Small intestine (tissue), 7 donors: ENCODE results near the gene CAPN11. TPM values are rescaled to one million over a fixed set of nuclear protein-coding genes. Genes with fewer than 3 reads are reported as not detected.

Experiments
- DNase-seq, 2 donors: peaks; one replicate each; pipeline versions ENCODE4 v3.0.0 to v3.0.0-alpha.2; 2013
- FAIRE-seq: peaks from 2 replicates; lab custom pipeline; 2012; peaks lifted over from hg19 to GRCh38; lab: Jason Lieb, UNC
- H3K27ac ChIP-seq, 3 donors: one replicate each; pipeline ENCODE4 v1.5.1; 2013; ENCODE audit warnings: low read length in 2 of 3, mild to moderate bottlenecking in 2 of 3, control low read depth in 1 of 3, inconsistent platforms in 1 of 3, low read depth in 1 of 3, moderate library complexity in 1 of 3
- H3K27me3 ChIP-seq, 3 donors: one replicate each; pipeline ENCODE4 v1.6.1; 2013; ENCODE audit warnings: low read length in 3 of 3, inconsistent platforms in 1 of 3; ENCODE audit not compliant: control insufficient read depth in 3 of 3, insufficient read depth in 3 of 3
- H3K36me3 ChIP-seq, 3 donors: one replicate each; pipeline ENCODE4 v1.6.1; 2013; ENCODE audit warnings: low read length in 3 of 3, inconsistent platforms in 1 of 3, low read depth in 1 of 3, mild to moderate bottlenecking in 1 of 3, moderate library complexity in 1 of 3; ENCODE audit not compliant: control insufficient read depth in 3 of 3, insufficient read depth in 2 of 3
- H3K4me1 ChIP-seq, 3 donors: one replicate each; pipeline ENCODE4 v1.6.1; 2013; ENCODE audit warnings: low read length in 2 of 3, inconsistent platforms in 1 of 3, low read depth in 1 of 3, mild to moderate bottlenecking in 1 of 3, moderate library complexity in 1 of 3; ENCODE audit not compliant: control insufficient read depth in 3 of 3, insufficient read depth in 2 of 3
- H3K4me3 ChIP-seq, 3 donors: one replicate each; pipeline ENCODE4 v1.5.1; 2013; ENCODE audit warnings: low read length in 3 of 3, control low read depth in 1 of 3, inconsistent platforms in 1 of 3, low read depth in 1 of 3, mild to moderate bottlenecking in 1 of 3, moderate library complexity in 1 of 3
- H3K9me3 ChIP-seq, 2 donors: one replicate each; pipeline ENCODE4 v1.6.1; 2013; ENCODE audit warnings: low read depth in 1 of 2, low read length in 1 of 2; ENCODE audit not compliant: control insufficient read depth in 2 of 2, insufficient read depth in 1 of 2
- WGBS, 3 donors: extraction: QIAGEN DNeasy Blood & Tissue Kit; methylation state at CpG; one replicate each; pipeline ENCODE4 v1.1.7; 2013; 5-methylcytosine and 5-hydroxymethylcytosine counted together
- polyA plus RNA-seq, 4 donors: library from polyadenylated mRNA; stranded (reverse) in 3 of 4; unstranded in 1 of 4; fragments of 200-250 nt in 3 of 4; fragments of 120-200 nt in 1 of 4; gene quantifications; one replicate each; pipeline versions ENCODE4 v1.2.1 to v1.2.3, GENCODE V29; 2013
- donor health status: healthy with polysubstance abuse.
- donor health status: control.
- donor health status: control.
- donor health status: Bipolar disorder and iron deficiency.
- donor health status: healthy.

The CAPN11 gene
- polyA plus RNA-seq, 4 donors: 0.18 TPM; not detected in 3

DNA sequence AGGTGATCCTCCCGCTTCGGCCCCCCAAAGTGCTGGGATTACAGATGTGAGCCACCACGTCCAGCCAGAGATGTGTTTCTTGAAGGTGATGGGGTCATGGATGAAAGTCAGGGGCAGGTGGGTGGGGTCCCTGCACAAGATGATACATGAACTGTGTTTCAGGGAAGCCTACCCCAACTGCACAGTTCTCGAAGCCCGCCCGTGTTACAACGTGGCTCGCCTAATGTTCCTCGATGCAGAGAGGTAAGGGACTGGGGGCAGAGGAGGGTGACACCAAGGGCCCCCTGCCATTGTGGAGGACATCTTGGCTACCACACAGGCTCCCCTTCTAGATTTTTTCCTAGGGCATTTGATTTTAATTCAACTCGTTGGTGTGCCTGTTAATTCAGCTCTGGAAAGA lies 11.9 kb upstream of the CAPN11 start:
- Histone ChIP-seq H3K9me3 (no peaks in the 10 kb centered on the region), H3K36me3 (peaks cover 6 to 68% (median 14%) of the 10 kb centered on the region in 3 donors), H3K4me1 (no peaks in the 10 kb centered on the region), H3K27me3 (no peaks in the 10 kb centered on the region), H3K27ac (no peak overlapping the region), H3K4me3 (no peak overlapping the region)
- no peak for FAIRE-seq
- DNase-seq: no peak
- 92 to 95% (median 92%) methylated on average over 10 of the region's 10 CpGs for WGBS, 3 donors

GRCh38 chr6:44147256-44147655 lies 11.4 kb upstream of the CAPN11 start:
- FAIRE-seq (no peak), DNase-seq (no peak)
- H3K27me3 ChIP-seq: no peaks in the 10 kb centered on the region
- H3K27ac ChIP-seq: no peak overlapping the region
- 92 to 95% (median 94%) methylated on average over 7 of the region's 7 CpGs for WGBS, 3 donors
- H3K9me3 ChIP-seq: no peaks in the 10 kb centered on the region
- H3K36me3 ChIP-seq: peaks cover 6 to 64% (median 14%) of the 10 kb centered on the region in 3 donors
- no peaks in the 10 kb centered on the region for H3K4me1 ChIP-seq
- H3K4me3 ChIP-seq: no peak overlapping the region

DNA sequence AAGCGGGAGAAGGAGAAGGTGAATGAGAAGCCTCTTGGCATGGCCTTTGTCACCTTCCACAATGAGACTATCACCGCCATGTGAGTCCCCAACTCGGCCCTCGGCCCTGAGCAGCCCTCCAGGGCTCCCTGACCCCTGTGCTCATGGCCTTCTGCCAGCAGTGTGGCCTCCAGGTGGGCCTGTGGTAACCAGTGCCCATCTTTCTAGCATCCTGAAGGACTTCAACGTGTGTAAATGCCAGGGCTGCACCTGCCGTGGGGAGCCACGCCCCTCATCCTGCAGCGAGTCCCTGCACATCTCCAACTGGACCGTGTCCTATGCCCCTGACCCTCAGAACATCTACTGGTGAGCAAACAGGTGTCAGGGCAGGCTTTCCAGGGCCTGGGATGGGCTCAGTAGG lies 10.3 kb upstream of the CAPN11 start:
- DNase-seq (no peak), FAIRE-seq (no peak)
- 66 to 83% (median 71%) methylated on average over 9 of the region's 9 CpGs for WGBS, 3 donors
- Histone ChIP-seq H3K4me3 (no peak overlapping the region), H3K27ac (no peak overlapping the region), H3K9me3 (no peaks in the 10 kb centered on the region), H3K4me1 (peaks cover 0 to 2% (median 0%) of the 10 kb centered on the region in 3 donors), H3K36me3 (peaks cover 6 to 67% (median 14%) of the 10 kb centered on the region in 3 donors), H3K27me3 (no peaks in the 10 kb centered on the region)

DNA sequence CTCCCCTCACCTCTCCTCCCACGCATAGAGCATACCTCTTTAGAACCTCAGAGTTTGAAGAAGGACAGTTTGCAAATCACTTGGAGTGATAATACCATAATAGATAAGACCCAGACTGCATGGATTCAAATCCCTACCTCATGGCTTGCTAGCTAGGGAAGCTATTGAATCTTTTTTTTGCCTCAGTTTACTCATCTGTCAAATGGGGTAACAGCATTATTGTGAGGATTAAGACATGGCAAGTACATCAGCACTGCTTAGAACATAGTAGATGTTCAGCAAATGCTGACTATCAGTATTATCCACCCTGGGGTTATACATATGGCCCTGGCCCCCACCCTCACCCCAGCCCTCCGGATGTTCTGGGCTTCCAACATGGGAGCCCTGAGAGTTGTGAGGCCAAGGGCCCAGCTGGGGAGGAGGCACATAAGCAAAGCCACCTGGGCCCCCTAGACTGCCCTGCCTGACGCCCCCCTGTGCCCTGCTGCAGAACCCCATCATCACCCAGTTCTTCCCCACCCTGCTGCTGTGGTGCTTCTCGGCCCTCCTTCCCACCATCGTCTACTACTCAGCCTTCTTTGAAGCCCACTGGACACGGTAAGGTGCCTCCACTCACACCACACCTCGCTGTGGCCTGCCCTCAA lies 9.1 kb upstream of the CAPN11 start:
- Histone ChIP-seq H3K4me3 (no peak overlapping the region), H3K27me3 (no peaks in the 10 kb centered on the region), H3K36me3 (peaks cover 0 to 78% (median 14%) of the 10 kb centered on the region in 3 donors), H3K9me3 (no peaks in the 10 kb centered on the region), H3K27ac (no peak overlapping the region), H3K4me1 (peaks cover 0 to 2% (median 0%) of the 10 kb centered on the region in 3 donors)
- WGBS, 3 donors: 87 to 92% (median 90%) methylated on average over 7 of the region's 7 CpGs
- DNase-seq (no peak), FAIRE-seq (no peak)

DNA sequence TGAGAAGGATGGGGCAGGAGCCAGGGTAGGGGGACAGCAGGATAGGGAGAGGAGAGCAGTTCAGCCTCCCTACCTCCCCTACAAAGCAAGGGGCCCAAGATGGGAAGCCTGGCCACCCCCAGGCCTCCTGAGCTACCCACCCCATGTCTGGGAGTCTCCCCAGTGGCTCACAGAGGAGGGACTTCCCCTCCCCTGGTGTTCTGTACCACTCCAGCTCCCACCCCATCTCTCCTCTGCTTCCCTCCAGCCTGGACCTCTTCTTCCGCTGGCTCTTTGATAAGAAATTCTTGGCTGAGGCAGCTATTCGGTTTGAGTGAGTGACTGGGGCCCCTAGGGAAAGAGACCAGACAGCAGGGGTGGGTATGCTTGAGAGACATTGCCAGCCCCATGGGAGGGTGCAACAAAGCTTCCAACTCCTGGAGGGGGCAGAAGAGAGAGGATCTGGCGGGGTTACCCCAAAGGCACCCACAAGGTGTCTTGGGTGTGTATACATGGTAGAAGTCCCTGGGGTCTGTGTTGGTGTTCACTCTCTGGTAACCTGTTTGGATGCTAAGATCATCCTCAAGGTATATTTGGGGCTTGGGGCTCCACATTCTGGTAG lies 8.2 kb upstream of the CAPN11 start:
- WGBS, 3 donors: 78 to 86% (median 80%) methylated on average over 3 of the region's 3 CpGs
- no peaks in the 10 kb centered on the region for H3K9me3 ChIP-seq
- H3K36me3 ChIP-seq: peaks cover 0 to 79% (median 14%) of the 10 kb centered on the region in 3 donors
- H3K4me1 ChIP-seq: peaks cover 0 to 10% (median 0%) of the 10 kb centered on the region in 3 donors
- H3K27me3 ChIP-seq: no peaks in the 10 kb centered on the region
- DNase-seq (no peak), FAIRE-seq (no peak)
- no peak overlapping the region for H3K27ac ChIP-seq
- no peak overlapping the region for H3K4me3 ChIP-seq

GRCh38 chr6:44151348-44152108 lies 7.1 kb upstream of the CAPN11 start:
- FAIRE-seq (no peak), DNase-seq (peak; percentile 65 to 86)
- Histone ChIP-seq H3K27ac (no peak overlapping the region), H3K36me3 (peaks cover 0 to 74% (median 14%) of the 10 kb centered on the region in 3 donors), H3K9me3 (no peaks in the 10 kb centered on the region), H3K4me1 (peaks cover 0 to 19% (median 0%) of the 10 kb centered on the region in 3 donors), H3K4me3 (no peak overlapping the region), H3K27me3 (no peaks in the 10 kb centered on the region)
- WGBS, 3 donors: 13 to 21% (median 15%) methylated on average over 24 to 31 of the region's 31 CpGs

- no peak for FAIRE-seq
- no peak overlapping the region for H3K27ac ChIP-seq
- H3K27me3 ChIP-seq: no peaks in the 10 kb centered on the region
- peaks cover 0 to 23% (median 0%) of the 10 kb centered on the region in 3 donors for H3K4me1 ChIP-seq
- DNase-seq: no peak
- 51 to 55% (median 51%) methylated on average over 8 of the region's 8 CpGs for WGBS, 3 donors
- peaks cover 0 to 68% (median 9%) of the 10 kb centered on the region in 3 donors for H3K36me3 ChIP-seq
- no peaks in the 10 kb centered on the region for H3K9me3 ChIP-seq
- H3K4me3 ChIP-seq: no peak overlapping the region
Observed at GRCh38 chr6:44152109-44152461, 6.5 kb upstream of the CAPN11 start.

- FAIRE-seq (no peak), DNase-seq (no peak)
- H3K27me3 ChIP-seq: no peaks in the 10 kb centered on the region
- H3K9me3 ChIP-seq: no peaks in the 10 kb centered on the region
- peaks cover 0 to 23% (median 0%) of the 10 kb centered on the region in 3 donors for H3K4me1 ChIP-seq
- H3K27ac ChIP-seq: no peak overlapping the region
- 92 to 94% (median 92%) methylated on average over 18 to 19 of the region's 19 CpGs for WGBS, 3 donors
- peaks cover 0 to 64% (median 9%) of the 10 kb centered on the region in 3 donors for H3K36me3 ChIP-seq
- no peak overlapping the region for H3K4me3 ChIP-seq
Observed at GRCh38 chr6:44152533-44152932, 6.1 kb upstream of the CAPN11 start.
